ENCODE results near the gene ATF2. TPM values are rescaled to one million over a fixed set of nuclear protein-coding genes. Genes with fewer than 3 reads are reported as not detected.
A peak's percentile ranks its signal among the peaks of the same experiment; 100 is the strongest.

Gene ATF2
- total and polyA plus RNA-seq, 9 of the 15 experiments (the other 6 are each of a cell fraction or from before 2014, with no cell fraction given), result 24.2 to 111 (median 45.9) TPM

- TF ChIP-seq THRA (IDR thresholded peaks at IDR 0.05) (no peak), ZNF253 (CRISPR knock-in tag; conservative IDR thresholded peaks at IDR 0.05) (no peak), ETV5 (CRISPR knock-in tag; IDR thresholded peaks at IDR 0.05; ENCODE audit: low read depth) (peak; percentile 81), HINFP (tag; conservative IDR thresholded peaks at IDR 0.05; ENCODE audit: low read depth) (no peak), ELF1 (tag; IDR thresholded peaks at IDR 0.05) (no peak), ATF6 (CRISPR knock-in tag; IDR thresholded peaks at IDR 0.05) (peak; percentile 90), ZBTB43 (CRISPR knock-in tag; IDR thresholded peaks at IDR 0.05) (no peak), PBX2 (CRISPR knock-in tag; IDR thresholded peaks at IDR 0.05; ENCODE audit: low read depth) (no peak), PBX2 (tag; conservative IDR thresholded peaks at IDR 0.05; ENCODE audit: low read depth) (0 out of 2 replicates have a peak, but pooled peaks have one; percentile 4), SUPT5H (IDR thresholded peaks at IDR 0.05) (peak; percentile 94), MBD2 (IDR thresholded peaks at IDR 0.05; ENCODE audit: borderline replicate concordance, low read depth) (peak; percentile 16; the same call in 1 of the 2 replicates), ZNF436 (CRISPR knock-in tag; IDR thresholded peaks at IDR 0.05) (no peak), ZNF395 (CRISPR knock-in tag; IDR thresholded peaks at IDR 0.05) (no peak), SMC3 (conservative IDR thresholded peaks at IDR 0.05; ENCODE audit: insufficient read depth, low read depth, low read length) (no peak), ZNF551 (CRISPR knock-in tag; IDR thresholded peaks at IDR 0.05) (no peak), ZNF23 (CRISPR knock-in tag; IDR thresholded peaks at IDR 0.05) (no peak), ZNF316 (IDR thresholded peaks at IDR 0.05) (peak; percentile 65; the same call in 1 of the 2 replicates), ZNF717 (CRISPR knock-in tag; IDR thresholded peaks at IDR 0.05) (no peak)
These were observed at the start of gene ATF2 (continued) for GRCh38 chr2:175167792-175168563.
